Measurements from ENCODE around the gene RNF44. TPM values are rescaled to one million over a fixed set of nuclear protein-coding genes. Genes with fewer than 3 reads are reported as not detected.

The RNF44 gene
- total RNA-seq, 1 donor from 2014 or later = 31.2 TPM

DNA sequence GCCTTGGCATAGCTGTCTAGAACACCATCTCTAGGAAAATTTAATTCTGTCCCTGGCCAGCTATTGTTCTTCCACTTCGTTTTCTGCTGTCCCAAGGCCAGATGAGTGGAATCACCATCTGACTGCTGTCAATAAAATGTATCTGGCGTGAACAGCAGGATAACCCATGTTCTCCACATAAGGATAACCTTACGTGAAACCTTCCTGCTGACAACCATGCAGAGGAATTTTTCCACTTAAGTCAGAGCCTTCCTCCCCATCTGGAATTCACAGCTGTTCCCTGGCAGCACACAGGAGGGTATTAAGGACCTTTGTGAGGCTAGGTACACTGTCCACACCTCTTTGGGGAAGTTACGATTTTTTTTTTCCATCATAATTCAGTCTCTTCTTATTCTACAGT lies 28.6 kb downstream of the RNF44 start:
- no peak for DNase-seq (ENCODE audit: low read depth)
- Histone ChIP-seq H3K4me3 (ENCODE audit: low read depth, low read length) (no peak overlapping the region), H3K27me3 (ENCODE audit: control insufficient read depth, insufficient read depth, low read length) (no peaks in the 10 kb centered on the region), H3K36me3 (ENCODE audit: control insufficient read depth, insufficient read depth, low read length) (peaks cover 1% of the 10 kb centered on the region)
- TF ChIP-seq, protein P1, sequence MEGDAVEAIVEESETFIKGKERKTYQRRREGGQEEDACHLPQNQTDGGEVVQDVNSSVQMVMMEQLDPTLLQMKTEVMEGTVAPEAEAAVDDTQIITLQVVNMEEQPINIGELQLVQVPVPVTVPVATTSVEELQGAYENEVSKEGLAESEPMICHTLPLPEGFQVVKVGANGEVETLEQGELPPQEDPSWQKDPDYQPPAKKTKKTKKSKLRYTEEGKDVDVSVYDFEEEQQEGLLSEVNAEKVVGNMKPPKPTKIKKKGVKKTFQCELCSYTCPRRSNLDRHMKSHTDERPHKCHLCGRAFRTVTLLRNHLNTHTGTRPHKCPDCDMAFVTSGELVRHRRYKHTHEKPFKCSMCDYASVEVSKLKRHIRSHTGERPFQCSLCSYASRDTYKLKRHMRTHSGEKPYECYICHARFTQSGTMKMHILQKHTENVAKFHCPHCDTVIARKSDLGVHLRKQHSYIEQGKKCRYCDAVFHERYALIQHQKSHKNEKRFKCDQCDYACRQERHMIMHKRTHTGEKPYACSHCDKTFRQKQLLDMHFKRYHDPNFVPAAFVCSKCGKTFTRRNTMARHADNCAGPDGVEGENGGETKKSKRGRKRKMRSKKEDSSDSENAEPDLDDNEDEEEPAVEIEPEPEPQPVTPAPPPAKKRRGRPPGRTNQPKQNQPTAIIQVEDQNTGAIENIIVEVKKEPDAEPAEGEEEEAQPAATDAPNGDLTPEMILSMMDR (IDR thresholded peaks at IDR 0.05; ENCODE audit: insufficient read depth, low read length, poor library complexity, severe bottlenecking) = no peak

DNA sequence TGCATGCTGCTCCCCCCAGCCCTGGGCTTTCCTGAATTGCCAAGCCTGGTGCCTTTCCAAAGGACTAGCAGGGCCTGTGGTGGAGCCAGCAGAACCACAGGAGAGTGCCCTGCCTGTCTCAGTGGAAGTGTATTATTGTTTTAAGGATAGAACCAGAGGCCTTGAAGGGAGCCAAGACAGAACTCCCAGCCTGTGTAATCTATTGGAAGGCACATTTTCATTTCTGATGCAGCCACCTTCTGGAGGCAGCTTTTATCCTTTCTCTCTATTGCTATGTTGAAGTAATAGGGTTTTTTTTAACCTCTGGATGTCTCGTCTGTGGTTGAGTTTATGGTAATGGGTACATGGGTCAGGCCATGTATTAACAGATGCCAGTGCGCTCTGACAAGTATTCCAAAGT lies 29.3 kb downstream of the RNF44 start:
- DNase-seq (ENCODE audit: low read depth) = no peak
- peaks cover 1% of the 10 kb centered on the region for H3K36me3 ChIP-seq (ENCODE audit: control insufficient read depth, insufficient read depth, low read length)
- TF ChIP-seq, protein P1 (IDR thresholded peaks at IDR 0.05; ENCODE audit: insufficient read depth, low read length, poor library complexity, severe bottlenecking) = no peak

DNA sequence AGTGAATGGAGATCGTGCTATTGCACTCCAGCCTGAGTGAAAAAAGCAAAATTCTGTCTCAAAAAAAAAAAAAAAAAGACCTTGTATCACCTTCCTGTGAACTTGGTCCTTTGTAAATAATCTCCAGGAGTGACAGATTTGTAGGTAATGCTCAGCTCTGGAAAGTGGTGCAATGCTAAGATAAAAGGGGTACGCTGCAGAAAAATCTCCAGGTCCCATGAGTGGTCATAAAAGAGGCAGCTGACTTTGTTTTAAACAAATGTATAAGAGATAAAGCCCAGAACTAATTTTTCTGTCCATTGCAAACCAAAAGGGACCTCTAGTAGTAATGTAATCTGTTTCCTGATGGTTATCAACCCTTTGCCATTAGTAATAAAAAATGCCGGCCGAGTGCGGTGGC lies 33.7 kb downstream of the RNF44 start:
- H3K36me3 ChIP-seq (ENCODE audit: control insufficient read depth, insufficient read depth, low read length) = peaks cover 3% of the 10 kb centered on the region

More for the DNA sequence above, 29.3 kb downstream of the RNF44 start:
- H3K27me3 ChIP-seq (ENCODE audit: control insufficient read depth, insufficient read depth, low read length) = no peaks in the 10 kb centered on the region
- H3K4me3 ChIP-seq (ENCODE audit: low read depth, low read length) = no peak overlapping the region

DNA sequence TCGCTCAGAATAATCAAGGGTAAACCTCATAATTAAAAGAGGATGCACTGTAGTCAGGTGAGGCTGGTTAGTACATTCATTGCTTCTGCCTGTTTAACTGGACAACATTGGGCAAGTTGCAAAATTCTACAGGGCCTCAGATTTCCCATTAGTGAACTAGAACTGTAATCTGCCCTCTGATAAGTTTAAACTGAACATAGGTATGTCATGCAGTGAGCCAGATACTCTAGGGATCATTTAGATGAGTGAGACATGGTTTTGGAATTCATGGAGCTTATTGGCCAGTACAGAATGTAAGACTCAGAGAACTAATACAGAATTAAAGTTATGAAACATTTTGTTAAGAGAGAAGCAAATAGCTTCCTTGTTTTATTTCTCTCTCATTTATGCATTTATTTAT lies 35.9 kb downstream of the RNF44 start:
- DNase-seq (ENCODE audit: low read depth) = no peak
- TF ChIP-seq, protein P1 (IDR thresholded peaks at IDR 0.05; ENCODE audit: insufficient read depth, low read length, poor library complexity, severe bottlenecking) = no peak
- peaks cover 4% of the 10 kb centered on the region for H3K36me3 ChIP-seq (ENCODE audit: control insufficient read depth, insufficient read depth, low read length)
- no peaks in the 10 kb centered on the region for H3K27me3 ChIP-seq (ENCODE audit: control insufficient read depth, insufficient read depth, low read length)
- no peak overlapping the region for H3K4me3 ChIP-seq (ENCODE audit: low read depth, low read length)

More for the DNA sequence above, 33.7 kb downstream of the RNF44 start:
- H3K4me3 ChIP-seq (ENCODE audit: low read depth, low read length) = no peak overlapping the region
- no peaks in the 10 kb centered on the region for H3K27me3 ChIP-seq (ENCODE audit: control insufficient read depth, insufficient read depth, low read length)
- DNase-seq (ENCODE audit: low read depth) = no peak
- TF ChIP-seq, protein P1 (IDR thresholded peaks at IDR 0.05; ENCODE audit: insufficient read depth, low read length, poor library complexity, severe bottlenecking) = no peak

DNA sequence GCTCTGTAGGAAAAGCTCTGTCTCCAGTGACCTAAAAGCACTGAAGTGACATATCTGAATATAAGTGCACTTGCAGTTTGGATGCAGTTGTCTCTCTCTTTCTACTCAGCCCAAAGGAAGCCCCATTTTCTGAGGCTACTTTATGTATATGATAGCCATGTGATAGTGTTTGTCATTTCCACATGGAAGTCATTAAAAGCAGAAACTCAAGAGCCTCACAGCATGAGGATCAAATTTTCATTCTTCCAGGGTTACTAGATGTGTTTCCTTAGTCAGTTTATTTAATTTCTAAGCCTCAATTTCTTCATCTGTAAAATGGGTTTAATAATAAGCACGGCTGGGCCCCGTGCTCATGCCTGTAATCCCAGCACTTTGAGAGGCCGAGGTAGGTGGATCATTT lies 36.7 kb downstream of the RNF44 start:
- H3K36me3 ChIP-seq (ENCODE audit: control insufficient read depth, insufficient read depth, low read length) = peaks cover 4% of the 10 kb centered on the region
- TF ChIP-seq, protein P1 (IDR thresholded peaks at IDR 0.05; ENCODE audit: insufficient read depth, low read length, poor library complexity, severe bottlenecking) = no peak
- no peak for DNase-seq (ENCODE audit: low read depth)
- H3K4me3 ChIP-seq (ENCODE audit: low read depth, low read length) = no peak overlapping the region
- H3K27me3 ChIP-seq (ENCODE audit: control insufficient read depth, insufficient read depth, low read length) = no peaks in the 10 kb centered on the region

DNA sequence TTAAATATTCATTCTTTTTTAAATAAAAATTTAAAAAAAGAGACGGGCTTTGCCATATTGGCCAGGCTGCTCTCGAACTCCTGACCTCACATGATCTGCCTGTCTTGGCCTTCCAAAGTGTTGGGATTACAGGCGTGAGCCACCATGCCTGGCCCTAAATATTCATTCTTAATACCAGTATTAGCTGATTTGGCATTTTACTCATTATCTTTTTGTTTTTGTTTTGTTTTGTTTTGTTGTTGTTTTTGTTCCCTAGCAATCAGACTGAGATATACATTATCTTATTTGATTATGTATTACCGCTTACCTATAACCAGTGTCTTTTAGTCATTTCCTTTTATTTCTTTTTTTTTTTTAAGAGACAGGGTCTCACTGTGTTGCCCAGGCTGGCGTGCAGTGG lies 37.9 kb downstream of the RNF44 start:
- no peak overlapping the region for H3K4me3 ChIP-seq (ENCODE audit: low read depth, low read length)
- peaks cover 4% of the 10 kb centered on the region for H3K36me3 ChIP-seq (ENCODE audit: control insufficient read depth, insufficient read depth, low read length)
- H3K27me3 ChIP-seq (ENCODE audit: control insufficient read depth, insufficient read depth, low read length) = no peaks in the 10 kb centered on the region
- TF ChIP-seq, protein P1 (IDR thresholded peaks at IDR 0.05; ENCODE audit: insufficient read depth, low read length, poor library complexity, severe bottlenecking) = no peak
- no peak for DNase-seq (ENCODE audit: low read depth)
